IMR-90 (cell line): ENCODE results near the gene CERK. TPM values are rescaled to one million over a fixed set of nuclear protein-coding genes. Genes with fewer than 3 reads are reported as not detected.

Source experiments
- ATAC-seq: fragments of 200-7000 bp; cut with Tn5 transposase; 2 replicates; pipeline ENCODE4 v1.9.1; 2020; ENCODE audit warnings: low read depth, mild to moderate bottlenecking, moderate library complexity
- BruUV-seq: library from RNA; stranded (reverse); fragments of 400-500 nt; replicated peaks from 2 replicates; lab custom pipeline; 2021; lab: Mats Ljungman, UMichigan
- CTCF ChIA-PET: fragments of 300-600 bp; formaldehyde crosslinking; extraction: SDS; loops from one replicate; lab custom pipeline; 2021; ENCODE audit warnings: antibody characterized with exemption; lab: Yijun Ruan, JAX
- POLR2A ChIA-PET: fragments of 300-600 bp; sonication (Branson Sonifier 250); formaldehyde crosslinking; loops from one replicate; lab custom pipeline; 2022; ENCODE audit warnings: antibody characterized with exemption; ENCODE audit not compliant: unreplicated experiment; lab: Charles Lee
- DNase-seq: peaks from one replicate; pipeline ENCODE4 v3.0.0; 2013
- H2AFZ ChIP-seq: replicated peaks from 2 replicates; pipeline ENCODE3; 2013; ENCODE audit warnings: low read length, mild to moderate bottlenecking; ENCODE audit not compliant: poor library complexity
- H2AK5ac ChIP-seq: 2 replicates; pipeline ENCODE4 v1.6.1; 2013; ENCODE audit warnings: low read depth, low read length, inconsistent platforms
- H2AK9ac ChIP-seq: replicated peaks from 2 replicates; pipeline ENCODE3; 2013; ENCODE audit warnings: mild to moderate bottlenecking, low read depth, low read length, moderate library complexity; ENCODE audit not compliant: poor library complexity
- H2BK120ac ChIP-seq: 2 replicates; pipeline ENCODE4 v1.6.1; 2013; ENCODE audit warnings: low read depth, low read length, inconsistent platforms
- H2BK15ac ChIP-seq: 3 replicates; pipeline ENCODE4 v1.6.1; 2013; ENCODE audit warnings: low read depth, low read length, inconsistent platforms
- H2BK20ac ChIP-seq: 2 replicates; pipeline ENCODE4 v1.6.1; 2013; ENCODE audit warnings: low read depth, mild to moderate bottlenecking, inconsistent platforms, low read length, moderate library complexity
- H2BK5ac ChIP-seq: 2 replicates; pipeline ENCODE4 v1.6.1; 2013; ENCODE audit warnings: mild to moderate bottlenecking, low read depth, low read length, inconsistent platforms; ENCODE audit not compliant: poor library complexity, severe bottlenecking
- H3K14ac ChIP-seq: replicated peaks from 2 replicates; pipeline ENCODE4 v1.6.1; 2013; ENCODE audit warnings: low read depth, low read length, inconsistent platforms
- H3K18ac ChIP-seq: 2 replicates; pipeline ENCODE4 v1.6.1; 2013; ENCODE audit warnings: low read depth, low read length, control low read depth
- H3K23ac ChIP-seq: 2 replicates; pipeline ENCODE4 v1.6.1; 2013; ENCODE audit warnings: low read depth, low read length, inconsistent platforms
- H3K27ac ChIP-seq: 2 replicates; pipeline ENCODE4 v1.5.1; 2013; ENCODE audit warnings: mild to moderate bottlenecking, control low read depth, low read length; ENCODE audit not compliant: insufficient read depth
- H3K27me3 ChIP-seq: 2 replicates; pipeline ENCODE4 v1.6.1; 2013; ENCODE audit warnings: low read length; ENCODE audit not compliant: control insufficient read depth, insufficient read depth
- H3K36me3 ChIP-seq: 2 replicates; pipeline ENCODE4 v1.6.1; 2013; ENCODE audit warnings: low read length, mixed read lengths; ENCODE audit not compliant: control insufficient read depth, insufficient read depth
- H3K4ac ChIP-seq: 2 replicates; pipeline ENCODE4 v1.6.1; 2013; ENCODE audit warnings: low read depth, low read length, inconsistent platforms
- H3K4me1 ChIP-seq: 2 replicates; pipeline ENCODE4 v1.6.1; 2013; ENCODE audit warnings: low read length, mixed read lengths; ENCODE audit not compliant: control insufficient read depth, insufficient read depth
- H3K4me2 ChIP-seq: 2 replicates; pipeline ENCODE4 v1.6.1; 2013; ENCODE audit warnings: low read depth, mild to moderate bottlenecking, control low read depth, low read length, moderate library complexity
- H3K4me3 ChIP-seq: 2 replicates; pipeline ENCODE4 v1.5.1; 2013; ENCODE audit warnings: low read depth, mild to moderate bottlenecking, control low read depth, low read length, moderate library complexity; ENCODE audit not compliant: insufficient read depth
- H3K56ac ChIP-seq: 2 replicates; pipeline ENCODE4 v1.6.1; 2013; ENCODE audit warnings: low read length, inconsistent platforms; ENCODE audit not compliant: insufficient read depth; ENCODE audit errors: extremely low read depth
- H3K79me1 ChIP-seq, 2 experiments: 2 replicates each; pipeline ENCODE4 v1.6.1; 2013; ENCODE audit warnings: low read length in 2 of 2, inconsistent platforms in 1 of 2, low read depth in 1 of 2
- H3K9ac ChIP-seq: 2 replicates; pipeline ENCODE4 v1.6.1; 2013; ENCODE audit warnings: low read depth, low read length, control low read depth
- H3K9me1 ChIP-seq: 2 replicates; pipeline ENCODE4 v1.6.1; 2013; ENCODE audit warnings: low read length, inconsistent platforms; ENCODE audit not compliant: insufficient read depth
- H3K9me3 ChIP-seq: 2 replicates; pipeline ENCODE4 v1.6.1; 2013; ENCODE audit warnings: low read length; ENCODE audit not compliant: control insufficient read depth, insufficient read depth
- H4K20me1 ChIP-seq: 2 replicates; pipeline ENCODE4 v1.6.1; 2013; ENCODE audit warnings: low read length, inconsistent platforms; ENCODE audit not compliant: insufficient read depth
- H4K5ac ChIP-seq: 2 replicates; pipeline ENCODE4 v1.6.1; 2013; ENCODE audit warnings: mild to moderate bottlenecking, low read depth, low read length, control low read depth
- H4K8ac ChIP-seq, 2 experiments: 2 replicates each; pipeline ENCODE4 v1.6.1; 2013; ENCODE audit warnings: low read depth in 2 of 2, low read length in 2 of 2, control low read depth in 1 of 2, inconsistent platforms in 1 of 2
- H4K91ac ChIP-seq: 2 replicates; pipeline ENCODE4 v1.6.1; 2013; ENCODE audit warnings: low read depth, low read length, inconsistent platforms; ENCODE audit not compliant: insufficient read depth
- CHD1 ChIP-seq: IDR thresholded peaks from 2 replicates; pipeline ENCODE4 v1.6.1; 2012; ENCODE audit warnings: low read depth, low read length, improper control_type of control experiment
- FOS ChIP-seq: fragments of 150-350 bp; IDR thresholded peaks from 2 replicates; pipeline ENCODE4 v1.6.1; 2016; ENCODE audit warnings: low read depth, low read length
- MAFK ChIP-seq: IDR thresholded peaks from 2 replicates; pipeline ENCODE4 v1.6.1; 2012; ENCODE audit warnings: low read depth, low read length, improper control_type of control experiment
- MAZ ChIP-seq: IDR thresholded peaks from 2 replicates; pipeline ENCODE4 v1.6.1; 2012; ENCODE audit warnings: low read depth, mild to moderate bottlenecking, low read length, improper control_type of control experiment, moderate library complexity, borderline replicate concordance
- POLR2A ChIP-seq: IDR thresholded peaks from 2 replicates; pipeline ENCODE4 v1.6.1; 2012; ENCODE audit warnings: mild to moderate bottlenecking, low read depth, low read length
- RAD21 ChIP-seq: IDR thresholded peaks from 2 replicates; pipeline ENCODE4 v1.6.1; 2012; ENCODE audit warnings: low read length, improper control_type of control experiment
- RFX5 ChIP-seq: IDR thresholded peaks from 2 replicates; pipeline ENCODE4 v1.8.0; 2012; ENCODE audit warnings: low read depth, mild to moderate bottlenecking, low read length, moderate library complexity
- USF2 ChIP-seq: fragments of 150-350 bp; IDR thresholded peaks from 2 replicates; pipeline ENCODE4 v1.6.1; 2017; ENCODE audit warnings: mild to moderate bottlenecking, antibody characterized with exemption, low read length, low read depth
- WGBS, 2 experiments: methylation state at CpG; one replicate each; pipeline versions ENCODE4 v1.1.5 to v1.1.7; 2013; ENCODE audit warnings: missing lambda C conversion rate in 2 of 2; ENCODE audit not compliant: insufficient read length in 1 of 2; ENCODE audit errors: extremely low coverage in 2 of 2; 5-methylcytosine and 5-hydroxymethylcytosine counted together
- dilution Hi-C: fragments of 300-500 bp; cut with HindIII; formaldehyde crosslinking; loops from one replicate; pipeline ENCODE4 v1.14.3; 2018; ENCODE audit warnings: low sequenced_read_pairs; ENCODE audit not compliant: unreplicated experiment
- in situ Hi-C: fragments of 300-500 bp; cut with MboI; formaldehyde crosslinking; loops from 3 replicates; pipeline ENCODE4 v1.14.3; 2019; ENCODE audit warnings: low sequenced_read_pairs, inconsistent platforms, mixed read lengths
- intact Hi-C: fragments of 100-400 bp; cut with micrococcal nuclease; formaldehyde crosslinking; loops from 2 replicates; pipeline ENCODE4 v1.10.0; 2022
- polyA plus RNA-seq, 3 experiments: library from polyadenylated mRNA; depleted of rRNA; stranded (reverse); fragments of >200 nt; gene quantifications; 2 replicates each; pipeline ENCODE4 v1.2.3, GENCODE V29; 2012; ENCODE audit warnings: low replicate concordance in 1 of 3
- total RNA-seq: library from RNA; depleted of rRNA; stranded (reverse); fragments of >200 nt; gene quantifications from 2 replicates; pipeline ENCODE4 v1.2.3, GENCODE V29; 2012

CERK gene
- total and polyA plus RNA-seq, 2 of the 4 experiments (the other 2 are of a cell fraction): 25.3 to 38.7 TPM

- H2AFZ ChIP-seq: peak overlapping the region; percentile 92
- H3K36me3 ChIP-seq: peaks cover 1% of the 10 kb centered on the region; the same call in 1 of the 2 replicates
- no peak overlapping the region for H2BK15ac ChIP-seq
- ATAC-seq (peak; percentile 15; the same call in 1 of the 2 replicates), DNase-seq (peak; percentile 7)
- H4K5ac ChIP-seq: peak overlapping the region; percentile 10
- peak overlapping the region; percentile 83 for H3K9ac ChIP-seq
- POLR2A ChIA-PET: interaction anchor here (0.6 to 1.2 kb wide), 3 partner anchors 9 to 98 kb away, joined by 3 to 9 read pairs (median 3); no protein-coding TSS in a partner anchor
- peaks cover 37 to 59% of the 10 kb centered on the region in 2 experiments for H3K79me1 ChIP-seq
- CTCF ChIA-PET: interaction anchor here (1.5 kb wide), 1 partner anchor 36 kb away, joined by 4 read pairs; no protein-coding TSS in a partner anchor
- H3K9me1 ChIP-seq: peaks cover 8% of the 10 kb centered on the region; the same call in 1 of the 2 replicates
- peak overlapping the region; percentile 83 for H3K4me3 ChIP-seq
- no peak overlapping the region for H2BK20ac ChIP-seq
- peak overlapping the region; percentile 97 for H2AK9ac ChIP-seq
- peak overlapping the region; percentile 98 for H3K4me2 ChIP-seq
- H4K8ac ChIP-seq: peak overlapping the region; percentile 94 to 97
- no peaks in the 10 kb centered on the region for H3K27me3 ChIP-seq
- H3K27ac ChIP-seq: peak overlapping the region; percentile 85
- no peak overlapping the region for H3K18ac ChIP-seq
- H4K91ac ChIP-seq: peak overlapping the region; percentile 75
- no peaks in the 10 kb centered on the region for H3K9me3 ChIP-seq
- peaks cover 6% of the 10 kb centered on the region for H3K4me1 ChIP-seq
- WGBS, 2 experiments: no CpG with 5 or more reads among the region's 13 CpGs
- H4K20me1 ChIP-seq: peaks cover 6% of the 10 kb centered on the region; the same call in 1 of the 2 replicates
- H2BK5ac ChIP-seq: peak overlapping the region; percentile 64
- H3K4ac ChIP-seq: peak overlapping the region; percentile 74
- intact Hi-C loops: no loop called here
- peak overlapping the region; percentile 83 for H3K14ac ChIP-seq
- TF ChIP-seq FOS (no peak), MAFK (no peak), RAD21 (no peak), CHD1 (no peak), RFX5 (no peak), MAZ (no peak), POLR2A (no peak), USF2 (no peak)
- peak overlapping the region; percentile 96 for H2AK5ac ChIP-seq
- in situ Hi-C loops: no loop called here
- peak overlapping the region; percentile 51 for H3K56ac ChIP-seq
- no peak overlapping the region for H2BK120ac ChIP-seq
- dilution Hi-C loops: no loop called here
- H3K23ac ChIP-seq: peak overlapping the region; percentile 41; the same call in 1 of the 2 replicates
- no TSS peak for BruUV-seq
Measured at GRCh38 chr22:46763051-46763705, 25.1 kb upstream of the CERK start.
